ENCODE results near the gene ZNF408. TPM values are rescaled to one million over a fixed set of nuclear protein-coding genes. Genes with fewer than 3 reads are reported as not detected.

The ZNF408 gene
- total RNA-seq, 1 experiment from 2014 or later, result 14.4 TPM

DNA sequence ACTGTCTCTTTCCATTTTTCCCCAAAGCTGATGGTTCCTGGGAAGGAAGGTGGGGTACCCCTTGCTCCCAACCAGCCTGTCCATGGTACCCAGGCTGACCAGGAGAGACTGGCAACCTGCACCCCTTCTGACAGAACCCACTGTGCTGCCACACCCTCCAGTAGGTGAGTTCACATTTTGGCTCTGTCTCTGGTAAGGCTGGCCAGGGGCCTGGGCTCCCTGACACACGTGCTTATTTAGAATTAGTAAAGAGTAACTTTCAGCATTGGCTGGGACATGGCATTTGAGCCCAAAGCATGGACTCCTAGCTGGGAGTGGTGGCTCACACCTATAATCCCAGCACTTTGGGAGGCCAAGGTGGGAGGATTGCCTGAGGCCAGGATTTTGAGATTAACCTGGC lies 35.5 kb upstream of the ZNF408 start (continued):
- TF ChIP-seq, protein P1, sequence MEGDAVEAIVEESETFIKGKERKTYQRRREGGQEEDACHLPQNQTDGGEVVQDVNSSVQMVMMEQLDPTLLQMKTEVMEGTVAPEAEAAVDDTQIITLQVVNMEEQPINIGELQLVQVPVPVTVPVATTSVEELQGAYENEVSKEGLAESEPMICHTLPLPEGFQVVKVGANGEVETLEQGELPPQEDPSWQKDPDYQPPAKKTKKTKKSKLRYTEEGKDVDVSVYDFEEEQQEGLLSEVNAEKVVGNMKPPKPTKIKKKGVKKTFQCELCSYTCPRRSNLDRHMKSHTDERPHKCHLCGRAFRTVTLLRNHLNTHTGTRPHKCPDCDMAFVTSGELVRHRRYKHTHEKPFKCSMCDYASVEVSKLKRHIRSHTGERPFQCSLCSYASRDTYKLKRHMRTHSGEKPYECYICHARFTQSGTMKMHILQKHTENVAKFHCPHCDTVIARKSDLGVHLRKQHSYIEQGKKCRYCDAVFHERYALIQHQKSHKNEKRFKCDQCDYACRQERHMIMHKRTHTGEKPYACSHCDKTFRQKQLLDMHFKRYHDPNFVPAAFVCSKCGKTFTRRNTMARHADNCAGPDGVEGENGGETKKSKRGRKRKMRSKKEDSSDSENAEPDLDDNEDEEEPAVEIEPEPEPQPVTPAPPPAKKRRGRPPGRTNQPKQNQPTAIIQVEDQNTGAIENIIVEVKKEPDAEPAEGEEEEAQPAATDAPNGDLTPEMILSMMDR (IDR thresholded peaks at IDR 0.05 in 2 of 3, conservative IDR thresholded peaks at IDR 0.05 in 1 of 3; ENCODE audit: borderline replicate concordance in 1 of 3, insufficient read depth in 1 of 3, low read depth in 2 of 3, low read length in 2 of 3), result no peak
- TF ChIP-seq YY1 (IDR thresholded peaks at IDR 0.05; ENCODE audit: extremely low read depth, insufficient replicate concordance, low read depth, low read length), result no peak
- TF ChIP-seq SRF (IDR thresholded peaks at IDR 0.05; ENCODE audit: low read depth), result no peak

DNA sequence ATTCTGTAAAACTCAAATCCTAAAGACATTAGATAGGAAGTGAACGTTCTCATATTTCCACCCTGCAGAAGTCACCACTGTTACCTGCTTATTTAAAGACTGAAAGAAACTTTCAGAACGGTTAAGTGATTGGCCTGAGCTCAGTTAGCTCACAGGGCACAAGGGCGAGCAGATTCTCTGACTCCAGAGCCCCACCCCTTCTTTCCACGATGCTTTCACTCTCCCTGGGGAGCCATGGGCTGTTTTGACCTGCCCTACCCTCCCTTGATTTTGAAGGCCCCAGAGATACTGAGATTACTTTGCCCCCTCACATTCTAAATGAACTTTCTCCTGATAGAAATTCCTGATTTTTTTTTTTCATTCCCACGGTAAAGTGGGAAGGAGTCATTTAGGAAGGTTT lies 34.3 kb upstream of the ZNF408 start:
- no peak overlapping the region for H2AFZ ChIP-seq (ENCODE audit: low read depth, low read length, poor library complexity, severe bottlenecking)
- H3K4me1 ChIP-seq (ENCODE audit: control insufficient read depth in 1 of 2, insufficient read depth in 2 of 2, low read length in 2 of 2), result no peaks in the 10 kb centered on the region
- no peaks in the 10 kb centered on the region for H4K20me1 ChIP-seq (ENCODE audit: insufficient read depth)
- no peak overlapping the region for H3K4me2 ChIP-seq (ENCODE audit: low read length)
- no peaks in the 10 kb centered on the region for H3K79me2 ChIP-seq (ENCODE audit: insufficient read depth, low read length)
- peaks cover 14 to 19% of the 10 kb centered on the region in 2 experiments; a peak in 3 of 4 replicates for H3K36me3 ChIP-seq (ENCODE audit: control insufficient read depth in 1 of 2, insufficient read depth in 2 of 2, low read length in 2 of 2)
- no peak for DNase-seq (ENCODE audit: low read depth, low spot score)
- ChIA-PET RAD21 (ENCODE audit: low non-redundant PET in 1 of 2, low total read pairs in 2 of 2, uncharacterized antibody in 2 of 2, unreplicated experiment in 2 of 2) (no interaction called here), POLR2A (no interaction called here), CTCF (no interaction called here)
- H3K9me3 ChIP-seq (ENCODE audit: control insufficient read depth in 1 of 2, insufficient read depth in 1 of 2, low read depth in 1 of 2, low read length in 2 of 2), result no peaks in the 10 kb centered on the region
- no peak for ATAC-seq
- no peak overlapping the region for H3K4me3 ChIP-seq (replicated peaks in 1 of 2; ENCODE audit: low read depth in 1 of 2, low read length in 2 of 2)
- no peaks in the 10 kb centered on the region for H3K27me3 ChIP-seq (ENCODE audit: insufficient read depth, low read length)
- intact Hi-C loops (cut with micrococcal nuclease), result loop anchor here (5.0 kb wide), 1 partner anchor 136 kb away; no protein-coding TSS in a partner anchor
- TF ChIP-seq CBX3 (IDR thresholded peaks at IDR 0.05; ENCODE audit: low read depth) (no peak), SP1 (IDR thresholded peaks at IDR 0.05; ENCODE audit: low read depth) (no peak), RAD21 (IDR thresholded peaks at IDR 0.05; ENCODE audit: low read depth) (no peak), TCF7L2 (IDR thresholded peaks at IDR 0.05; ENCODE audit: borderline replicate concordance, extremely low read depth, insufficient read depth, insufficient read length) (no peak), SRF (IDR thresholded peaks at IDR 0.05; ENCODE audit: low read depth) (no peak), ZFX (IDR thresholded peaks at IDR 0.05) (no peak), ELF1 (IDR thresholded peaks at IDR 0.05; ENCODE audit: borderline replicate concordance, low read depth) (no peak)
- TF ChIP-seq, protein P2, sequence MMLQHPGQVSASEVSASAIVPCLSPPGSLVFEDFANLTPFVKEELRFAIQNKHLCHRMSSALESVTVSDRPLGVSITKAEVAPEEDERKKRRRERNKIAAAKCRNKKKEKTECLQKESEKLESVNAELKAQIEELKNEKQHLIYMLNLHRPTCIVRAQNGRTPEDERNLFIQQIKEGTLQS (IDR thresholded peaks at IDR 0.05), result no peak
- no peaks in the 10 kb centered on the region for H3K9me2 ChIP-seq (ENCODE audit: insufficient read depth)
- BruUV-seq (replicated peaks), result no TSS peak
- H3K9ac ChIP-seq (ENCODE audit: low read length), result no peak overlapping the region
- H3K27ac ChIP-seq (ENCODE audit: low read depth, low read length), result no peak overlapping the region

Measured in HCT116 (cell line).